Activated naive CD8-positive, alpha-beta T cell (primary cell): ENCODE results near the gene STX2.
"Not testable (repeated sequence)": the region's sequence is repeated elsewhere in the genome, so short reads cannot be mapped to it uniquely, and the experiment has no call there.

Source experiments
- H3K27ac Mint-ChIP-seq: one replicate; pipeline ENCODE4 v1.8.0; 2021; ENCODE audit warnings: mixed read lengths
- H3K27me3 Mint-ChIP-seq: one replicate; pipeline ENCODE4 v1.8.0; 2021; ENCODE audit warnings: mixed read lengths
- H3K36me3 Mint-ChIP-seq: one replicate; pipeline ENCODE4 v1.8.0; 2021; ENCODE audit warnings: mixed read lengths
- H3K4me1 Mint-ChIP-seq: one replicate; pipeline ENCODE4 v1.8.0; 2021; ENCODE audit warnings: low read depth, mixed read lengths
- H3K4me3 Mint-ChIP-seq: one replicate; pipeline ENCODE4 v1.8.0; 2021; ENCODE audit warnings: mild to moderate bottlenecking, mixed read lengths
- H3K9me3 Mint-ChIP-seq: one replicate; pipeline ENCODE4 v1.8.0; 2021; ENCODE audit warnings: low read depth, mixed read lengths

Gene STX2

DNA sequence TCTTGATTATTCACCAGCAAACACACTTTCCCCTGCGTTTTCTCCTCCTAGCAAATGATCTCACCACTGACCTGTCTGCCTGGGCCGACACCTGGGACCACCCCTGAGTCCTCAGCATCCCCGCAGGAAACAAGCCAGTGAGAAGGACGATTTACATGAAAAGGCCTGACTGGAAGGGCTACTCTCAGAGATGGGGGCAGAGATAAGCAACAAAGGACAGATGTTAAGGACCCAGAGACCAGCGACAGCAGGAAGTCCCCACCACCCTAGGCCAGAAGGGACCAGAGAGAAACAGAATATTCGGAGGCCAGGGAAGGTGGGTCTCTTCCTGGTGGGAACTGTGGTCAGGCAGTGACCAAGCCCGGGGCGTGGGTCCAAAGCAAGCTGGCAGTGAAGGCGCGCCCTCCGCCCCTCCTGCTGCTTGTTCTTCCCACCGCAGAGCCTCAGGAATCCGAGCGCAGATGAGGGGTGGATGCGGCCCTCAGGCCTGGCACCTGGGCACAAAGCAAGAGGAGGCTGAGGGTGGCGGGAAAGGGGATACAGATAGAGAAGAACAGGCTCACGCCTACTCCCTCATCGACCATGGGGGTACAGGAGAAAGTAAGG, 55.8 kb downstream of the STX2 start:
- no peaks in the 10 kb centered on the region for H3K4me1 Mint-ChIP-seq
- no peaks in the 10 kb centered on the region for H3K27me3 Mint-ChIP-seq
- no peak overlapping the region for H3K4me3 Mint-ChIP-seq
- peaks cover 8% of the 10 kb centered on the region for H3K9me3 Mint-ChIP-seq
- H3K27ac Mint-ChIP-seq = no peak overlapping the region
- H3K36me3 Mint-ChIP-seq = peaks cover 25% of the 10 kb centered on the region

DNA sequence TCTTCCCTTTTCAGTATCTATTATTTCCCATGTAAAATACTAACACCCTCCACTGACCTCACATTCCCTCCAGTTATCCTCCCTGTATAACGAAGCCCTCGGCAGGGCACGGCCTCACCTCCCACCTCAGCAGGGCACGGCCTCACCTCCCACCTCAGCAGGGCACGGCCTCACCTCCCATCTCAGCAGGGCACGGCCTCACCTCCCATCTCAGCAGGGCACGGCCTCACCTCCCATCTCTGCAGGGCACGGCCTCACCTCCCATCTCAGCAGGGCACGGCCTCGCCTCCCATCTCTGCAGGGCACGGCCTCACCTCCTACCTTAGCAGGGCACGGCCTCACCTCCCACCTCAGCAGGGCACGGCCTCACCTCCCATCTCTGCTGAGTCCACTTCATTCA, 56.8 kb downstream of the STX2 start:
- peaks cover 21% of the 10 kb centered on the region for H3K36me3 Mint-ChIP-seq
- not testable (repeated sequence) for H3K27me3 Mint-ChIP-seq, H3K4me3 Mint-ChIP-seq, H3K27ac Mint-ChIP-seq, H3K4me1 Mint-ChIP-seq, H3K9me3 Mint-ChIP-seq

DNA sequence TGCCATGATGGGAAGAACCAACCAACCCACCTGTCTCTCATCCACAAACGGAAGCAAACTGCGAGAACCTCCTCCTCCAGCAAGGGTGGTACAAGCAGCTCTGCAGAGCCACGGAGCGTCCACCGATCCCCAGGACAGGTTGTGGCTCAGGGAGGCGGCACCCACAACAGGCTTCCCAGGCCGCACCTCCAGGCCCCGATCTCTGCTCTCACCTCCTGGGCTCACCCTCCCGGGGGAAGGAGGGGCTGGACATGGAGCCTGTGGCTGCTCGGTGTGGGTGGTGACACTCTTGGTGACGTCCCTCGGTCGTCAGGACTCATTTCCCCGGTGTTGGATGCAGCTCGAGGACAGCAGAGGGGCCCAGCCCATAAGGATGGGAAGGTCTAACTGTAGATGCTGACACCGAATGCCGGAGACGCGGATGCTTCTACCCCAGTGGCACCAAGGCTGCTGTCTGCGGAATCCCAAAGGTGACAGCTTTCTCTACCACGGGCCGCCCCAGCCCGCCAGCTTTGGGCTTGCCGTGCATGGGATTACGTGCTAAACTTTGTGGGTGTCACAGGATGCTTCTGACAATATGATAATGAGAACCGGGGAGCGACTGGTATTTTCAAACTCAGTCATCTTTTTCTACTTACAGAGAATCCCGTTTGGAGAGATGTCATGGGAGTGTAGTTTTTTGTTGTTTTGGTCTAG, 58.0 kb downstream of the STX2 start:
- H3K27ac Mint-ChIP-seq = no peak overlapping the region
- H3K9me3 Mint-ChIP-seq = peaks cover 8% of the 10 kb centered on the region
- H3K27me3 Mint-ChIP-seq = no peaks in the 10 kb centered on the region
- peaks cover 21% of the 10 kb centered on the region for H3K36me3 Mint-ChIP-seq
- peaks cover 7% of the 10 kb centered on the region for H3K4me1 Mint-ChIP-seq
- H3K4me3 Mint-ChIP-seq = no peak overlapping the region

DNA sequence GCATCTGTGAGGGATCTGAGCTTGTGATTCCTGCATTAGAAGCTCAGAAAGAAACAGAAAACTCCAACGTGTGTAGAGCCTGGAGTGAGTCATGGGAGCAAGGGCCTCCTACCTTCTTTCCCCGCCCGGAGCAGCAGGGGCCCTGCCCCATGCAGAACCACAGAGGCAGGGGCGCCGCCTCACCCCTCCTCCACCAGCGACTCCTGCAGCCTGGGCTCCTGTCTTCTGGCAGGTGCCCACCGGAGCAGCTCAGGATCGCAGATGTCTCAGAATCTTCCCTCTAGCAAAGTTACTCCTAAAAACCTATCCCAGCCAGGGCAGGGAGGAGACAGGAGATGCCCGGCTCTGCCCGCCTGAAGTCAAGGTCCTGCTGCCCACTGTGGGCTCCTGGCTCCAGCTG, 58.7 kb downstream of the STX2 start:
- Mint-ChIP-seq H3K27ac (no peak overlapping the region), H3K36me3 (peaks cover 19% of the 10 kb centered on the region), H3K9me3 (peaks cover 8% of the 10 kb centered on the region), H3K4me1 (peaks cover 13% of the 10 kb centered on the region), H3K27me3 (no peaks in the 10 kb centered on the region), H3K4me3 (no peak overlapping the region)

DNA sequence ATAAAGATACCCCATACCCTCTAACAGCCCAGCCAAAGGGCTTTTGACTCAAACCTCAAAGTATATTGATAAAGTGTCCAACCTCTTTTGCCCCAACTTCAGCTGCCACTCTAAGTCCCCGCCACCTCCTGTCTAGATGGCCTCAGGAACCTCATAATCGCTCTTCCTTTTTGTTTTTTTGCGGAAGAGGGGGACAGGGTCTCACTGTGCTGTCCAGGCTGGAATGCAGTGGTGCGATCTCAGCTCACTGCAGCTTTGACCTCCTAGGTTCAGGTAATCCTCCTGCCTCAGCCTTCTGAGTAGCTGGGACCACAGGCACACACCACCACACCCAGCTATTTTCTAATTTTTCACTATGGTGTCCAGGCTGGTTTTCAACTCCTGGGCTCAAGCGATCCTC, 60.3 kb downstream of the STX2 start:
- H3K36me3 Mint-ChIP-seq = peaks cover 8% of the 10 kb centered on the region
- no peak overlapping the region for H3K27ac Mint-ChIP-seq
- H3K4me1 Mint-ChIP-seq = peaks cover 13% of the 10 kb centered on the region
- no peaks in the 10 kb centered on the region for H3K9me3 Mint-ChIP-seq
- no peak overlapping the region for H3K4me3 Mint-ChIP-seq
- no peaks in the 10 kb centered on the region for H3K27me3 Mint-ChIP-seq

DNA sequence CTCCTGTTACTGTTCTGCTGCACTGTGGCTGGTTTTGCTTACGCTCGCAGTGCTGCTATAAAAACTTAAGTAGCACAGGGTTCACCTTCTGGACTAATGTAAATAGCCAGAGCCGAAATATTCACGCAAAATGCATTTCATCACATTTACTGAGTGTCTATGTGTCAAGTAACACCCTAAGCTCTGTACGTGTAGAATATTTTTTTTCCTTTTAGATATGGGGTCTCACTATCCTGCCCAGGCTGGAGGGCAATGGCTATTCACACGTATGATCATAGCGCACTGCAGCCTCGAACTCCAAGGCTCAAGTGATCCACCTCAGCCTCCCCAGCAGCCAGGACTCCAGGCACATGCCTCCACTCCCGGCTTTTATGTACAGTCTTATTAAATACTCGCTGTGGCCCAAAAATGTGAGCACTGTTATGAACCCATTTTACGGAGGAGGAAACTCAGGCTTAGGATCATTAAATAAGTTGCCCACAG, 62.2 kb downstream of the STX2 start:
- Mint-ChIP-seq H3K27me3 (peaks cover 2% of the 10 kb centered on the region), H3K4me3 (peak overlapping the region; percentile 79), H3K36me3 (no peaks in the 10 kb centered on the region), H3K27ac (no peak overlapping the region), H3K4me1 (peaks cover 13% of the 10 kb centered on the region), H3K9me3 (no peaks in the 10 kb centered on the region)

DNA sequence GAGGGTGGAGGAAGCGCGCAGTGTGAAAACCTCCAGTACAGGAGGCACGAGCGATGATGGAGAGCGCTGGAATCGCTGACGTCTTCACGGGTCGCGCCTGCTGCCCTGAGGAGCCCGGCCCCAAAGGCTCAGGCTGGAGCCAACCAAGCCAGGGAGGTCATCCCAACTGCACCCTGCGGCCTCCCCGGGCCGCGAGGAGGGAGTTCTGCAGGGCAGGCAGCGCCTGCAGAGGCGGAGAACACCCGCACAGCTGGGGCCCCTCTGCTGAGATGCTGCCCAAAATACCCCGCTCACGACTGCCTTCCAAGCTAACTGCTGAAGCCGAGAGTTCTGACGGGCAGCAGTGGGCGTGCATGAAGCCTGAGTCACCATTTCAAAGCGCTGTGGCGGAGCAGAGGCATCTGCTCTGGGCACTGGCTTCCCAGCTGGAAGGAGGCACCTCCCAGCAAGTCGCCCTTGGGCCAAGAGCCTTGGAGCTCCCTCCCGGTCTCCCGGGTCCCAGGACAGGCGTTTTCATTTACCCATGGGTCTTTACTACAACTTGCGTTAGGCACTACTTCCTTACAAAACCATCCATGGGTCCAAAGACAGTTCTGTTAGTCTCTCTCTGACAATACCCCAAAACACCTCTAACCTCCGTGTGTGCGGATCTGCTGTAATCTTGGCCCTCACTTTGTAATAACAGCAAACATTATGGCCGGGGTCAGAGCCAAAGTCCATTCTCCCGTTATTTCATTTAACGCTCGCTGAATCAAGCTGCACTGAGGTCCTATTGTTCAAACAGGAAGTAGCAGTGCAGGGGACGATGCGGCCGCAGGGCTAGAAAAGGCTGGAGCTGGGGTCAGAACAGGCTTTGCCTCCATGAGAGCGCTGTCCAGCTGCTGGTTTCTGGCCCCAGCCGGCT, 62.8 kb downstream of the STX2 start:
- no peaks in the 10 kb centered on the region for H3K36me3 Mint-ChIP-seq
- no peaks in the 10 kb centered on the region for H3K9me3 Mint-ChIP-seq
- no peak overlapping the region for H3K27ac Mint-ChIP-seq
- peak overlapping the region; percentile 79 for H3K4me3 Mint-ChIP-seq
- H3K27me3 Mint-ChIP-seq = peaks cover 2% of the 10 kb centered on the region
- peaks cover 13% of the 10 kb centered on the region for H3K4me1 Mint-ChIP-seq

DNA sequence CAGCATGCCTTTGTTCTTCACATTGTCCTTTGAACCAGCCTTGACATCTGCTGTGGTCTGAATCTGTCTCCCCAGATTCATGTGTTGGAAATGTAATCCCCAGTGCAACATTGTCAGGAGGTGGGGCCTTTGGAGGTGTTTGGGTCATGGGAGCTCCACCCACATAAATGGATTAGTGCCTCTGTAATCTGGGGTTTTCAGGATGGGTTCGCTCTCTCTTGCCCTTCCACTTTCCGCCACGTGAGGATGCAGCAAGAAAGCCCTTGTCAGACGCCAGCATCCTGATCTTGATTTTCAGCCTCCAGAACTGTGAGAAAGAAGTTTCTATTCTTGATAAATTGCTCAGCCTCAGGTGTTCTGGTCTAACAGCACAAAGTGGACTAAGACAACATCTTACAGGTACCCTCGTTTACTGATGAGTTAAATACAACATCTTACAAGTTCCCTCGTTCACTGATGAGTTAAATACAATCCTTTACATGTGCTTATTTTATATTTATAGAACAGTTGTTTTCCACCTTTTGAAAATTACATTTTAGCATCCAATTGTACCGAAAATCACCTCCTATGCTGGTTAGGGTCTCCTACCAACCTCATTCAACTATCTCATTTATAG, 68.5 kb downstream of the STX2 start:
- Mint-ChIP-seq H3K27me3 (peaks cover 3% of the 10 kb centered on the region), H3K27ac (no peak overlapping the region), H3K4me3 (no peak overlapping the region), H3K36me3 (no peaks in the 10 kb centered on the region), H3K4me1 (peaks cover 2% of the 10 kb centered on the region), H3K9me3 (no peaks in the 10 kb centered on the region)

DNA sequence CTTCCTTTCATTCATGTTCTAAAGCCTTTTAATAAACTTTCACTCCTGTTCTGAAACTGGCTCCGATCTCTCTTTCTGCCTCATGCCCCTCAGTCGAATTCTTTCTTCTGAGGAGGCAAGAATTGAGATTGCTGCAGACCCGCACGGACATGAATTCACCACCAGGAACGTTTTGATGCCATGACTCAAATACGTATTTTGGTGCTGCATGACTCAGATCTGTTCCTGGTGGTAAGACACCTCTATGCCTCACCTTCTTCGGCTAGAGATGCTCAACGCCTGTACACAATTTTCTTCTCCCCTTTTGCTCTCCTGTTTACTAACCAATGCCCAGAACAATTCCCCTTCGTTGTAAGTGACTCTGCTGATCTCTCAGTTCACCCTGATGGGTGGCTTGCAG, 70.9 kb downstream of the STX2 start:
- Mint-ChIP-seq H3K36me3 (no peaks in the 10 kb centered on the region), H3K27me3 (peaks cover 2% of the 10 kb centered on the region), H3K9me3 (no peaks in the 10 kb centered on the region), H3K4me3 (no peak overlapping the region), H3K4me1 (no peaks in the 10 kb centered on the region), H3K27ac (no peak overlapping the region)

DNA sequence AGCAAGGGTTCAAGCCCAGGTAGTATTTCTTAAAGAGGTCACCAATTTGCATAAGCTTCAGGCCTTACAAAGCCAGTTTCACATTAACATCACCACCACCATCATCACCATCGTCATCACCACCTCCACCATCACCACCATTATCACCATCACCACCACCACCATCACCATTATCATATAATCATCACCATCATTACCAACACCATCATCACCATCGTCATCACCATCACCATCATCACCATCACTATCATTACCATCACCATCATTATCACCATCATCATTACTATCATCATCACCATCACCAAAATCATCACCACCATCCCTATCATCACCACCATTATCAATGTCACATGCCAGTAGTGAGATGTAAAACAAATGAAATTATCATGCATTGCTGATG, 72.6 kb downstream of the STX2 start:
- Mint-ChIP-seq H3K27ac (no peak overlapping the region), H3K27me3 (peaks cover 2% of the 10 kb centered on the region), H3K9me3 (no peaks in the 10 kb centered on the region), H3K4me3 (no peak overlapping the region), H3K36me3 (no peaks in the 10 kb centered on the region), H3K4me1 (peaks cover 13% of the 10 kb centered on the region)

DNA sequence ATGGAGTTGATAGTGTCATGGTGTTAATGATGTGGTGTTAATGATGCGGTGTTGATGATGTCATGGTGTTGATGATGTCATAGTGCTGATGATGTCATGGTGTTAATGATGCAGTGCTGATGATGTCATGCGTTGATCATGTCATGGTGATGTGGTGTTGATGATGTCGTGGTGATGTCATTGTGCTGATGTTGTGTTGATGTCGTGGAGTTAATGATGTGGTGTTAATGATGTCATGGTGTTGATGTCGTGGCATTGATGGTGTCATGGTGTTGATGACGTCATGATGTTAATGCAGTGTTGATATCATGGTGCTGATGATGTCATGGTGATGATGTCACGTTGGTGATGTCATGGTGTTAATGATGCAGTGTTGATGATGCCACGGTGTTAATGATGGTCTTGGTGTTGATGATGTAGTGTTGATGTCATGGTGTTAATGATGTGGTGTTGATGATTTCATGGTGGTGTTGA, 73.8 kb downstream of the STX2 start:
- H3K36me3 Mint-ChIP-seq = no peaks in the 10 kb centered on the region
- H3K9me3 Mint-ChIP-seq = no peaks in the 10 kb centered on the region
- H3K27ac Mint-ChIP-seq = no peak overlapping the region
- H3K4me3 Mint-ChIP-seq = no peak overlapping the region
- H3K4me1 Mint-ChIP-seq = peaks cover 25% of the 10 kb centered on the region
- peaks cover 4% of the 10 kb centered on the region for H3K27me3 Mint-ChIP-seq

DNA sequence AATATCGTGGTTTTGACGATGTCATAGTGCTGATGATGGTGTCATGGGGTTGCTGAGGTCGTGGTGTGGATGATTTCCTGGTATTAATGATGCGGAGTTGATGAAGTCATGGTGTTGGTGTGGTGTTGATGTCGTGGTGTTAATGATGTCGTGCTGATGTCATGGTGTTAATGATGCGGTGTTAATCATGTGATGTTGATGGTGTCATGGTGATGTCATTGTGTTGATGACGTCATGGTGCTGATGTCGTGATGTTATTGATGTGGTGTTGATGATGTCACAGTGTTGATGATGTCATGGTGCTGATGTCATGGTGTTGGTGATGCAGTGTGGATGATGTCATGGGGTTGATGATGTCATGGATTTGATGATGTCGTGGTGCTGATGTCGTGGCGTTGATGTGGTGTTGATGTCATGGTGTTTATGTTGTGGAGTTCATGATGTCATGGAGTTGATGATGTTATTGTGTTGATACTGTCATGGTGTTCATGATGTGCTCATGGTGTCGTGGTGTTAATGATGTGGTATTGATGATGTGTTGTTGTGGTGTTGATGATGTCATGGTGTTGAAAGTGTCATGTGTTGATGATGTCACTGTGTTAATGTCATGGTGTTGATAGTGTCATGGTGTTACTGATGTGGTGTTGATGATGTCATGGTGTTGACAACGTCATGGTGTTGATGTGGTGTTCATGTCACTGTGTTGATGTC, 74.4 kb downstream of the STX2 start:
- Mint-ChIP-seq H3K4me1 (peaks cover 27% of the 10 kb centered on the region), H3K9me3 (no peaks in the 10 kb centered on the region), H3K27me3 (peaks cover 4% of the 10 kb centered on the region), H3K4me3 (no peak overlapping the region), H3K27ac (no peak overlapping the region), H3K36me3 (no peaks in the 10 kb centered on the region)

DNA sequence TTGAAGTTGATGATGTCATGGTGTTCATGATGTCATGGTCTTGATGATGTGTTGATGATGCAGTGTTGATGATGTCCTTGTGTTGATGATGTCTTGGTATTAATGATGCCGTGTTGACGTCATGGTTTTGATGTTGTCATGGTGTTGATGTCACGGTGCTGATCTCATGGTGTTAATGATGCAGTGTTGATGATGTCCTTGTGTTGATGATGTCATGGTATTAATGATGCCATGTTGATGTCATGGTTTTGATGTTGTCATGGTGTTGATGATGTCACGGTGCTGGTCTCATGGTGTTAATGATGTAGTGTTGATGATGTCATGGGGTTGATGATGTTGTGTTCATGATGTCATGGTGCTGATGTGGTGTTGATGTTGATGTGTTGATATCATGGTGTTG, 75.0 kb downstream of the STX2 start:
- peaks cover 27% of the 10 kb centered on the region for H3K4me1 Mint-ChIP-seq
- no peak overlapping the region for H3K27ac Mint-ChIP-seq
- no peaks in the 10 kb centered on the region for H3K36me3 Mint-ChIP-seq
- H3K27me3 Mint-ChIP-seq = peaks cover 4% of the 10 kb centered on the region
- H3K4me3 Mint-ChIP-seq = no peak overlapping the region
- H3K9me3 Mint-ChIP-seq = no peaks in the 10 kb centered on the region

DNA sequence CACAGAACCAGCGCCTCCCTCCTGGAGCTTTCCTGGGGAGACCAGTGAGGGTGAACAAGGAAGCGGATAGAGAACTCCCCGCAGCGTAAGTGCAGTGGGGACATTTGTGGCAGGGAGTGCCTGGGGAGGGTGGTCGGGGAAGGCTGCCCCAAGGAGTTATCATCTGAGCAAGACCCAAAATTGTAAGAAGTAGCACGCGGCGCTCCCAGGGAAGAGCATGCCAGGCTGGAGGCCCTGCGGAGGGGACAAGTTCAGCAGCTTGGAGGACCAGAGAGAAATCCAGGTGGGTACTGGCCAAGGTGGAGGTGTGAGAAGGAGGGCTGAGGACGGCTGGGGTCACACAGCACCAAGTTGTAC, 76.8 kb downstream of the STX2 start:
- Mint-ChIP-seq H3K4me3 (peak overlapping the region; percentile 70), H3K4me1 (peaks cover 27% of the 10 kb centered on the region), H3K36me3 (no peaks in the 10 kb centered on the region), H3K27me3 (peaks cover 2% of the 10 kb centered on the region), H3K9me3 (no peaks in the 10 kb centered on the region), H3K27ac (no peak overlapping the region)
